Keratinocyte (primary cell): ENCODE results near the gene CCL17. TPM values are rescaled to one million over a fixed set of nuclear protein-coding genes. Genes with fewer than 3 reads are reported as not detected.
A peak's percentile ranks its signal among the peaks of the same experiment; 100 is the strongest.

Experiments
- DNase-seq: peaks from one replicate; pipeline ENCODE4 v3.0.0-alpha.2; 2011; ENCODE audit warnings: low read depth, missing footprints, low spot score
- FAIRE-seq: peaks from 2 replicates; lab custom pipeline; 2011; peaks lifted over from hg19 to GRCh38; lab: Jason Lieb, UNC
- H2AFZ ChIP-seq: 2 replicates; pipeline ENCODE4 v1.6.0; 2012; ENCODE audit warnings: low read length, control low read depth, inconsistent platforms; ENCODE audit not compliant: control insufficient read depth
- H3K27ac ChIP-seq: 2 replicates; pipeline ENCODE4 v1.5.1; 2011; ENCODE audit warnings: low read length; ENCODE audit not compliant: control insufficient read depth, insufficient read depth
- H3K27me3 ChIP-seq: 3 replicates; pipeline ENCODE4 v1.6.0; 2011; ENCODE audit warnings: low read length; ENCODE audit not compliant: control insufficient read depth, insufficient read depth; ENCODE audit errors: extremely low read depth
- H3K36me3 ChIP-seq, 2 experiments: 2 replicates in 1 of 2; 3 replicates in 1 of 2; pipeline ENCODE4 v1.5.1; 2011; ENCODE audit warnings: low read length in 2 of 2, mild to moderate bottlenecking in 1 of 2; ENCODE audit not compliant: control insufficient read depth in 2 of 2, insufficient read depth in 2 of 2; ENCODE audit errors: extremely low read depth in 1 of 2
- H3K4me1 ChIP-seq: 3 replicates; pipeline ENCODE4 v1.5.1; 2011; ENCODE audit warnings: low read length; ENCODE audit not compliant: control insufficient read depth, insufficient read depth; ENCODE audit errors: extremely low read depth
- H3K4me2 ChIP-seq: 3 replicates; pipeline ENCODE4 v1.6.0; 2011; ENCODE audit warnings: low read depth, low read length; ENCODE audit not compliant: control insufficient read depth, insufficient read depth; ENCODE audit errors: extremely low read depth
- H3K4me3 ChIP-seq, 3 experiments: fragments of 200-600 bp in 1 of 3; sonication (generic) in 1 of 3; 2 replicates in 2 of 3; 3 replicates in 1 of 3; pipeline ENCODE4 v1.5.1; 2011 to 2016; ENCODE audit warnings: low read length in 3 of 3, mild to moderate bottlenecking in 3 of 3, control low read depth in 2 of 3, inconsistent platforms in 1 of 3, low read depth in 1 of 3, mixed read lengths in 1 of 3, mixed run types in 1 of 3, moderate library complexity in 1 of 3; ENCODE audit not compliant: control insufficient read depth in 2 of 3, insufficient read depth in 2 of 3; ENCODE audit errors: extremely low read depth in 1 of 3
- H3K79me2 ChIP-seq: 2 replicates; pipeline ENCODE4 v1.6.0; 2012; ENCODE audit warnings: low read length; ENCODE audit not compliant: control insufficient read depth, insufficient read depth
- H3K9ac ChIP-seq: 3 replicates; pipeline ENCODE4 v1.6.0; 2011; ENCODE audit warnings: low read length; ENCODE audit not compliant: control insufficient read depth, insufficient read depth; ENCODE audit errors: extremely low read depth
- H3K9me1 ChIP-seq: 3 replicates; pipeline ENCODE4 v1.6.0; 2011; ENCODE audit warnings: low read length; ENCODE audit not compliant: control insufficient read depth, insufficient read depth; ENCODE audit errors: extremely low read depth
- H3K9me3 ChIP-seq: 2 replicates; pipeline ENCODE4 v1.5.1; 2012; ENCODE audit warnings: low read depth, low read length; ENCODE audit not compliant: control insufficient read depth
- H4K20me1 ChIP-seq: 3 replicates; pipeline ENCODE4 v1.6.0; 2011; ENCODE audit warnings: low read length; ENCODE audit not compliant: control insufficient read depth, insufficient read depth; ENCODE audit errors: extremely low read depth
- EZH2 ChIP-seq: IDR thresholded peaks from one replicate; pipeline ENCODE4 v1.6.1; 2012; ENCODE audit warnings: inconsistent platforms, mild to moderate bottlenecking, low read length, moderate library complexity
- dilution Hi-C: fragments of 300-500 bp; cut with MboI; formaldehyde crosslinking; loops from one replicate; pipeline ENCODE4 v1.7.0; 2020; ENCODE audit warnings: low sequenced_read_pairs; ENCODE audit not compliant: extremely low pct_ligation_motif_present
- polyA plus RNA-seq, 5 experiments: library from polyadenylated mRNA; depleted of rRNA in 3 of 5; stranded (reverse) in 3 of 5; stranded (forward) in 1 of 5; unstranded in 1 of 5; fragments of >200 nt; gene quantifications; 1 replicate in 1 of 5; 2 replicates in 3 of 5; 3 replicates in 1 of 5; pipeline versions ENCODE4 v1.2.1 to v1.2.3, GENCODE V29; 2011 to 2012; ENCODE audit warnings: missing spikeins in 2 of 5, low read depth in 1 of 5, low replicate concordance in 1 of 5
- TF ChIP-seq, protein P1 (sequence below), 3 experiments: IDR thresholded peaks in 1 of 3; conservative IDR thresholded peaks in 1 of 3; optimal IDR thresholded peaks in 1 of 3; 2 replicates in 2 of 3; 3 replicates in 1 of 3; pipeline versions ENCODE3 to v1.5.1; 2011; ENCODE audit warnings: low read length in 3 of 3, mild to moderate bottlenecking in 3 of 3, moderate library complexity in 2 of 3, control low read depth in 1 of 3, inconsistent platforms in 1 of 3; ENCODE audit not compliant: insufficient read depth in 2 of 3; ENCODE audit errors: extremely low read depth in 1 of 3

Gene CCL17
- polyA plus RNA-seq, 1 donor (not counting 4 experiments of a cell fraction or from before 2014, with no cell fraction given), result not detected

GRCh38 chr16:57387598-57388354 is 16.8 kb upstream of the CCL17 start:
- Histone ChIP-seq H4K20me1 (no peaks in the 10 kb centered on the region), H3K4me1 (peaks cover 19% of the 10 kb centered on the region), H3K9me1 (no peaks in the 10 kb centered on the region), H3K9me3 (no peaks in the 10 kb centered on the region), H3K9ac (no peak overlapping the region), H2AFZ (no peak overlapping the region), H3K4me2 (peak overlapping the region; percentile 63), H3K27ac (no peak overlapping the region), H3K27me3 (peaks cover 11% of the 10 kb centered on the region), H3K4me3 (no peak overlapping the region), H3K36me3 (no peaks in the 10 kb centered on the region), H3K79me2 (no peaks in the 10 kb centered on the region)
- DNase-seq (no peak), FAIRE-seq (no peak)
- no peak for TF ChIP-seq EZH2
- TF ChIP-seq, protein P1, sequence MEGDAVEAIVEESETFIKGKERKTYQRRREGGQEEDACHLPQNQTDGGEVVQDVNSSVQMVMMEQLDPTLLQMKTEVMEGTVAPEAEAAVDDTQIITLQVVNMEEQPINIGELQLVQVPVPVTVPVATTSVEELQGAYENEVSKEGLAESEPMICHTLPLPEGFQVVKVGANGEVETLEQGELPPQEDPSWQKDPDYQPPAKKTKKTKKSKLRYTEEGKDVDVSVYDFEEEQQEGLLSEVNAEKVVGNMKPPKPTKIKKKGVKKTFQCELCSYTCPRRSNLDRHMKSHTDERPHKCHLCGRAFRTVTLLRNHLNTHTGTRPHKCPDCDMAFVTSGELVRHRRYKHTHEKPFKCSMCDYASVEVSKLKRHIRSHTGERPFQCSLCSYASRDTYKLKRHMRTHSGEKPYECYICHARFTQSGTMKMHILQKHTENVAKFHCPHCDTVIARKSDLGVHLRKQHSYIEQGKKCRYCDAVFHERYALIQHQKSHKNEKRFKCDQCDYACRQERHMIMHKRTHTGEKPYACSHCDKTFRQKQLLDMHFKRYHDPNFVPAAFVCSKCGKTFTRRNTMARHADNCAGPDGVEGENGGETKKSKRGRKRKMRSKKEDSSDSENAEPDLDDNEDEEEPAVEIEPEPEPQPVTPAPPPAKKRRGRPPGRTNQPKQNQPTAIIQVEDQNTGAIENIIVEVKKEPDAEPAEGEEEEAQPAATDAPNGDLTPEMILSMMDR (optimal IDR thresholded peaks at IDR 0.05 in 1 of 3, IDR thresholded peaks at IDR 0.05 in 1 of 3, conservative IDR thresholded peaks at IDR 0.05 in 1 of 3; ENCODE audit: extremely low read depth in 1 of 3, insufficient read depth in 2 of 3, low read length in 3 of 3), result no peak
- dilution Hi-C loops, result no loop called here

DNA sequence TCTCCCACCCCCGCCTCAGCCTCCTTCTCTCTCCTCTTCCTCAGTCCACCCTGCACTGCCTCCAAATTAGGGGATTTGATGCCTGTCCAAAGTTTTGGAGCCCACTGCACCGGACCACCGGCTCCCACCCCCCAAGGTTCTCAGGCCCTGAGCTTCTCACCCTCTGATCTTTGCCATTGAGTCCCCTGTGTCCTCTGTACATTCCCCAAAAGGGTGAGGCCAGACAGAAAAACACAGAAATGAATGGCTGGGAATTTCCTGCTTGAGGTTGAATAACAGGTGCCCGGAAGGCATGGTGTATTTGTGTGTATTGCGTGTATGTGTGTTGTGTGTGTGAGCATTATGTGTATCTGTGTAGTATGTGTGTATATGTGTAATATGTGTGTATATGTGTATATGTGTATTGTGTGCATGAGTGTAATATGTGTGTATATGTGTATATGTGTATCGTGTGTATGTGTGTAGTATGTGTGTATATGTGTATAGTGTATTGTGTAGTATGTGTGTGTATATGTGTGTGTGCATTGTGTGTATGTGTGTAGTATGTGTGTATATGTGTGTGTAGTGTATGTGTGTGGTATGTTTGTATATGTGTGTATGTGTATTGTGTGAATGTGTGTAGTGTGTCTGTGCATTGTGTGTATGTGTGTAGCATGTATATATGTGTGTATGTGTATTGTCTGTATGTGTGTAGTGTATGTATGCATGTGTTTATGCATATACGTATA is 16.0 kb upstream of the CCL17 start:
- no peak overlapping the region for H3K27ac ChIP-seq
- H3K9me3 ChIP-seq, result no peaks in the 10 kb centered on the region
- H4K20me1 ChIP-seq, result no peaks in the 10 kb centered on the region
- FAIRE-seq, result no peak
- H3K4me2 ChIP-seq, result peak overlapping the region; percentile 63
- no peak overlapping the region for H3K9ac ChIP-seq
- no peaks in the 10 kb centered on the region for H3K9me1 ChIP-seq
- peaks cover 11% of the 10 kb centered on the region for H3K27me3 ChIP-seq
- H3K4me1 ChIP-seq, result peaks cover 17% of the 10 kb centered on the region
- H3K4me3 ChIP-seq, result peak overlapping the region in 1 of 3 experiments; percentile 12
- dilution Hi-C loops, result no loop called here
- TF ChIP-seq, protein P1 (optimal IDR thresholded peaks at IDR 0.05 in 1 of 3, IDR thresholded peaks at IDR 0.05 in 1 of 3, conservative IDR thresholded peaks at IDR 0.05 in 1 of 3; ENCODE audit: extremely low read depth in 1 of 3, insufficient read depth in 2 of 3, low read length in 3 of 3), result no peak
- no peak for TF ChIP-seq EZH2
- peak overlapping the region; percentile 17 for H2AFZ ChIP-seq
- H3K36me3 ChIP-seq, result no peaks in the 10 kb centered on the region
- no peak for DNase-seq
- no peaks in the 10 kb centered on the region for H3K79me2 ChIP-seq
